ENCODE results near the gene GPRC5A.

DNA sequence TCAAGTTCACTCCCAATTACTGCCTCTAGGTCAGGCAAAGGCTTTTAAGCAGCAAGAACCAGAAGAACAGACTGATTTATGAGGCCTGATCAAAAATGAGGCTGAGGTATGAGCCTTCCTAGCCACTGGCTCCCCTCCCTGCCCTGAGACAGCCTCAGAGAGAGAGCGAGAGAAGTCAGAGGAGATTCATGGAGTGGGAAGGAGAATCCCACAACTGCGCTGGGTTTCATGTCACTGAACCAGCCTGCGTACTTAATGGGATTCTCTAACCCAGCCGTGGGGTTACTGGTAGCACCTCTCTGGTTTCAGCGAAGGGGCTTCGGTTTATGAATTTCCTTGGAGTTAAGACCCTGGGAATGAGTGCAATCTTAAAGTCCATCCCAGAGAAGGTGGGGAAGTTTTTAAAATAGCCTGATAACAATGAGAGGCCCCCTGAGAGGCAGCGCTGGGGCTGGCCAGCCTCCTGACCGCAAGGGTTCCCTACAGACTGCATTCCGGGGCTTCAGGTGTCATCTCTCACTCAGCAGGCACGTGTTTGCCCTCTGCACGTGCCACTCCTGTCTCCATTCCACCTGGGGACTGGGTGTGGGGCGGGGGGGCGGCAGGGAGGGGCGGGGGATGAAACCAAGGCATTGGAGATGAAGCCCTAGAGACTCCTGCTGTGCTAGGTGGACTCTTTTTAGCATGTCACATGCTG lies 6.1 kb upstream of the GPRC5A start:
- TF ChIP-seq TAF1 (IDR thresholded peaks at IDR 0.05; ENCODE audit: borderline replicate concordance, low read depth, low read length) (no peak), POLR2A (IDR thresholded peaks at IDR 0.05; ENCODE audit: low read depth, low read length) (no peak)

All from GM12892 (cell line).